CD4-positive, alpha-beta memory T cell (primary cell): ENCODE results near the gene ATP8A2. TPM values are rescaled to one million over a fixed set of nuclear protein-coding genes. Genes with fewer than 3 reads are reported as not detected.

ENCODE experiments used
- CTCF ChIA-PET: fragments of 350-600 bp; sonication (Branson Sonifier 250); formaldehyde crosslinking; loops from one replicate; lab custom pipeline; 2021; ENCODE audit warnings: inconsistent platforms; ENCODE audit not compliant: partially characterized antibody; lab: Charles Lee
- POLR2A ChIA-PET: fragments of 350-600 bp; sonication (Branson Sonifier 250); formaldehyde crosslinking; loops from one replicate; lab custom pipeline; 2021; ENCODE audit not compliant: partially characterized antibody; lab: Charles Lee
- DNase-seq, 5 donors: peaks; one replicate each; pipeline versions ENCODE4 v3.0.0 to v3.0.0-alpha.2; 2020 to 2022; ENCODE audit warnings: mixed read lengths in 1 of 5
- H3K27ac ChIP-seq: one replicate; pipeline ENCODE4 v1.7.0; 2013; ENCODE audit warnings: low read depth, low read length
- H3K27me3 ChIP-seq: 2 replicates; pipeline ENCODE4 v1.7.0; 2013; ENCODE audit warnings: mild to moderate bottlenecking, low read length, moderate library complexity; ENCODE audit not compliant: insufficient read depth
- H3K36me3 ChIP-seq: 2 replicates; pipeline ENCODE4 v1.7.0; 2013; ENCODE audit warnings: mild to moderate bottlenecking, low read length, moderate library complexity; ENCODE audit not compliant: insufficient read depth
- H3K4me1 ChIP-seq: 2 replicates; pipeline ENCODE4 v1.7.0; 2013; ENCODE audit warnings: mild to moderate bottlenecking, low read length, moderate library complexity; ENCODE audit not compliant: insufficient read depth
- H3K4me3 ChIP-seq, 2 donors: one replicate each; pipeline ENCODE4 v1.7.0; 2013; ENCODE audit warnings: low read length in 2 of 2, mild to moderate bottlenecking in 1 of 2
- H3K9me3 ChIP-seq, 2 donors: one replicate each; pipeline ENCODE4 v1.7.0; 2013; ENCODE audit warnings: low read length in 2 of 2, control low read depth in 1 of 2; ENCODE audit not compliant: control insufficient read depth in 1 of 2
- H3K27ac Mint-ChIP-seq, 7 donors: one replicate each; pipeline ENCODE4 v1.8.0; 2020 to 2021; ENCODE audit warnings: mixed read lengths in 7 of 7, mild to moderate bottlenecking in 6 of 7, inconsistent platforms in 3 of 7, moderate library complexity in 3 of 7
- H3K27me3 Mint-ChIP-seq, 2 donors: one replicate each; pipeline ENCODE4 v1.8.0; 2020 to 2021; ENCODE audit warnings: mixed read lengths in 2 of 2
- H3K36me3 Mint-ChIP-seq, 2 donors: one replicate each; pipeline ENCODE4 v1.8.0; 2020 to 2021; ENCODE audit warnings: mixed read lengths in 2 of 2, inconsistent platforms in 1 of 2, mild to moderate bottlenecking in 1 of 2
- H3K4me1 Mint-ChIP-seq, 4 donors: one replicate each; pipeline ENCODE4 v1.8.0; 2020 to 2021; ENCODE audit warnings: mixed read lengths in 4 of 4, mild to moderate bottlenecking in 1 of 4
- H3K4me3 Mint-ChIP-seq, 8 donors: one replicate each; pipeline ENCODE4 v1.8.0; 2020 to 2021; ENCODE audit warnings: mixed read lengths in 8 of 8, mild to moderate bottlenecking in 7 of 8, moderate library complexity in 6 of 8, inconsistent platforms in 3 of 8
- H3K9me3 Mint-ChIP-seq, 8 donors: one replicate each; pipeline ENCODE4 v1.8.0; 2020 to 2021; ENCODE audit warnings: mixed read lengths in 8 of 8, mild to moderate bottlenecking in 5 of 8, inconsistent platforms in 3 of 8, moderate library complexity in 1 of 8
- intact Hi-C: fragments of 100-400 bp; cut with micrococcal nuclease; formaldehyde crosslinking; loops from one replicate; pipeline ENCODE4 v1.15.1; 2023
- polyA plus RNA-seq, 2 donors: library from polyadenylated mRNA; unstranded; fragments of 300-500 nt; fragmentation: Illumina TruSeq; gene quantifications; one replicate each; pipeline ENCODE4 v1.2.3, GENCODE V29; 2021
- total RNA-seq, 2 experiments: library from RNA; stranded (reverse); gene quantifications; one replicate each; pipeline ENCODE4 v1.2.3, GENCODE V29; 2021

Gene ATP8A2
- total and polyA plus RNA-seq, 4 experiments from 2014 or later = 0.36 to 0.93 (median 0.67) TPM

DNA sequence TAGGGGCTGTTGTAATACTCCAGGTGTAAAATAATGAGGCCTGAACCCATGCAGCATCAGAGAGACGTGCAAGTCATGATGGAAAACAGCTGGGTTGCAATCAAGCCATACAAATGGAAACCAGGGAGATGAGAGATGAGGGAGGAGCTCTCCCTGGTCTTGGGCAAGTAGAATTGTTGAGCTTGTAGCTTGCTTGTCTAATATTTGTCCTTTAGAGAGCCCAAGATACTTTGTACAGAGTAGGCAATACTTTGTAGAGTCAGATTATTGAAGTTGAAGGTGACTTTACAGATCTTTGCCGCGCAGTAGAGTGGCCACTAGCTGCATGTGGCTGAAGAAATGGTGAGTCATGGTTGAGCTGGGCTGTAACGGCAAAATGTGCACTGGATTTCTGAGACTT is 8.3 kb downstream of the ATP8A2 start:
- no peaks in the 10 kb centered on the region for H3K36me3 ChIP-seq
- H3K27ac ChIP-seq = no peak overlapping the region
- Mint-ChIP-seq H3K9me3 (no peaks in the 10 kb centered on the region), H3K36me3 (no peaks in the 10 kb centered on the region), H3K4me1 (peaks cover 0 to 2% (median 1%) of the 10 kb centered on the region in 4 donors), H3K27me3 (peaks cover 20 to 26% of the 10 kb centered on the region in 2 donors), H3K4me3 (no peak overlapping the region), H3K27ac (no peak overlapping the region)
- no peak for DNase-seq
- H3K9me3 ChIP-seq = no peaks in the 10 kb centered on the region
- intact Hi-C loops = no loop called here
- H3K4me3 ChIP-seq = no peak overlapping the region
- ChIA-PET POLR2A (no interaction called here), CTCF (no interaction called here)
- H3K4me1 ChIP-seq = no peaks in the 10 kb centered on the region
- peaks cover 5% of the 10 kb centered on the region for H3K27me3 ChIP-seq

DNA sequence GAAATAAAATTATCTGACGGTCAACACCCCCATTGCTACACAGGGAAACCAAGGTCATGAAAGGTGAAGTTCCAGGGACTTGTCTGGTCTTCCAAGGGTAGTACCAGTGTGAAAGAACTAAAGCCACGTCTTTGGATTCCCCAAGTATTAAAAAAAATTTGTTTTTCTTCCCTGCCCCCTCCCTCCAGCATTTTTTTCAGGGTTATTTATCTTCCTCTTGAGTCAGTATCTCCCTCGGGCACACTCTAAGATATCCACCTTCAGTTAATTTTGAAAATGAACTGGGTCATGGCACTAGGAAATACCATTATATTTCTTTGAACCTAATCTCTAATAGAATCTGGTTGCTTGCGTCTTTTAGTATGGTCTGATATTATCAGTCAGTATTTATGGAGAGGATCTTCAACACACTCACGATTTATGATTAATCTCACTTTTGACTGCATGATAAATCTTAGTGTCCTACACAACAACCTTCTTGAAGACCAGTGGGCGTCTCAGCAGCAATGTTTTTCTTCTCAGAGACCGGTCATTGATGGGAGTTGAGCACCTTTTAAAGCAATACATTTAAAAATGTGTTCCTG is 9.1 kb downstream of the ATP8A2 start:
- no peak for DNase-seq
- Histone ChIP-seq H3K27ac (no peak overlapping the region), H3K4me3 (no peak overlapping the region), H3K4me1 (no peaks in the 10 kb centered on the region), H3K9me3 (no peaks in the 10 kb centered on the region), H3K27me3 (no peaks in the 10 kb centered on the region), H3K36me3 (no peaks in the 10 kb centered on the region)
- ChIA-PET CTCF (no interaction called here), POLR2A (no interaction called here)
- intact Hi-C loops = no loop called here
- H3K36me3 Mint-ChIP-seq = no peaks in the 10 kb centered on the region
- no peaks in the 10 kb centered on the region for H3K9me3 Mint-ChIP-seq
- no peak overlapping the region for H3K27ac Mint-ChIP-seq
- H3K27me3 Mint-ChIP-seq = peaks cover 18 to 24% of the 10 kb centered on the region in 2 donors
- peaks cover 0 to under 1% (median 0%) of the 10 kb centered on the region in 4 donors for H3K4me1 Mint-ChIP-seq
- H3K4me3 Mint-ChIP-seq = no peak overlapping the region

DNA sequence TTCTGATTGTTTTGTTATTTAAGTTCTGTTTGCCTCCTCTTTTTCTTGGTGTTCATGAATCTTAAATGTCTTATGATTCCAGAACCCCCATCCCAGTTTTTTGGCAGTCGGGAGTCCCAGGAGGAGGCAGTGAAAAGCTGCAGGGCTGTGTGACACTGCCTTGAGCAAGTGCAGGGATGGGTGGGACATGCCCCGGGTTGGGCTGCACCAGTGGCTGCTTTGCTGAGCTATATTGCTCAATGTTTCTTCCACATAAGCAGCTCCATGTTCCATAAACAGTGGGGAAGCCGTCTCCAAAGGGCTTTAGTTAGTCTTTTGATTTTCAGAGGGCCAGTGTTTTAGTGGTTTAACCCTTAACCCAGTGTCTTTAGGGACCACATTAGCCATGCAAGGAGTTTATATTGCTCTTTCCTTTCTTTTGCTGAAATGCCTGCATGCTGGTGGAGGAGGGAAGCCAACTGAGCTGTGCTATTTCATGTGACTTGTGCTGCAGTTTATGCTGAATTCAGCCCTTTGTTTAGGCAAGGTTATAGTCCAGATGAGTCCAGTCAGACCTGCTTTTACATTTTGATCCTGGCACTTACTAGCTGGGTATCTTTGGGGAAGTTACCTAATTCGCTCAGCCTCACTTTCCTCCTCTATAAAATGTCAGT is 13.1 kb downstream of the ATP8A2 start:
- Histone ChIP-seq H3K36me3 (no peaks in the 10 kb centered on the region), H3K9me3 (no peaks in the 10 kb centered on the region), H3K4me1 (no peaks in the 10 kb centered on the region), H3K27me3 (no peaks in the 10 kb centered on the region), H3K4me3 (no peak overlapping the region), H3K27ac (no peak overlapping the region)
- no peaks in the 10 kb centered on the region for H3K36me3 Mint-ChIP-seq
- intact Hi-C loops = no loop called here
- H3K27ac Mint-ChIP-seq = no peak overlapping the region
- peaks cover 26 to 33% of the 10 kb centered on the region in 2 donors for H3K27me3 Mint-ChIP-seq
- POLR2A ChIA-PET = no interaction called here
- no peak overlapping the region for H3K4me3 Mint-ChIP-seq
- DNase-seq = no peak
- no peaks in the 10 kb centered on the region for H3K4me1 Mint-ChIP-seq
- CTCF ChIA-PET = interaction anchor here (2.1 kb wide), 1 partner anchor 10 kb away, joined by 14 read pairs; no protein-coding TSS in a partner anchor
- peaks cover 0 to 4% (median 0%) of the 10 kb centered on the region in 8 donors for H3K9me3 Mint-ChIP-seq

DNA sequence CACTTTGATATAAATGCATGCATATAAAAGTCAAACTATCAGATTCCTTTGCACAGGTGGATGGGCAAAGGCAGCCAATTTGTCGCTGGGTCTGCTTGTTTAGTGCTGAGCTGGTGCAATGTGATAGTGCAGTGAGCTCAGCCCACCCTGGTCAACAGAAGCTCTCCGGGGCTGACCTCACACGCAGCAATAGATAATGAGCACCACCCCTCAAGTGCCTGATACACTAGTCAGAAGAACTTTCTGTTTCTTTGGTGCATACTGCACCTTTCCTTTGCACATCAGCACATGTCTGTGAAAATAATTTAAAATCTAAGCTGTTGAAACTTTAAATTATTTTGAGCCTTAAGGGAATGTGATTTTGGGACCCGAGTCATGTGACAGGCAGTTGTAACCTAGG is 20.2 kb downstream of the ATP8A2 start:
- no peaks in the 10 kb centered on the region for H3K4me1 ChIP-seq
- H3K27ac ChIP-seq = no peak overlapping the region
- H3K27me3 Mint-ChIP-seq = peaks cover 15 to 34% of the 10 kb centered on the region in 2 donors
- DNase-seq = no peak
- POLR2A ChIA-PET = no interaction called here
- H3K4me3 ChIP-seq = no peak overlapping the region
- intact Hi-C loops = no loop called here
- H3K9me3 Mint-ChIP-seq = peaks cover 0 to 5% (median 0%) of the 10 kb centered on the region in 8 donors
- H3K9me3 ChIP-seq = no peaks in the 10 kb centered on the region
- H3K27me3 ChIP-seq = no peaks in the 10 kb centered on the region
- CTCF ChIA-PET = no interaction called here
- H3K27ac Mint-ChIP-seq = no peak overlapping the region
- H3K4me3 Mint-ChIP-seq = no peak overlapping the region
- H3K4me1 Mint-ChIP-seq = no peaks in the 10 kb centered on the region
- no peaks in the 10 kb centered on the region for H3K36me3 Mint-ChIP-seq
- H3K36me3 ChIP-seq = no peaks in the 10 kb centered on the region

DNA sequence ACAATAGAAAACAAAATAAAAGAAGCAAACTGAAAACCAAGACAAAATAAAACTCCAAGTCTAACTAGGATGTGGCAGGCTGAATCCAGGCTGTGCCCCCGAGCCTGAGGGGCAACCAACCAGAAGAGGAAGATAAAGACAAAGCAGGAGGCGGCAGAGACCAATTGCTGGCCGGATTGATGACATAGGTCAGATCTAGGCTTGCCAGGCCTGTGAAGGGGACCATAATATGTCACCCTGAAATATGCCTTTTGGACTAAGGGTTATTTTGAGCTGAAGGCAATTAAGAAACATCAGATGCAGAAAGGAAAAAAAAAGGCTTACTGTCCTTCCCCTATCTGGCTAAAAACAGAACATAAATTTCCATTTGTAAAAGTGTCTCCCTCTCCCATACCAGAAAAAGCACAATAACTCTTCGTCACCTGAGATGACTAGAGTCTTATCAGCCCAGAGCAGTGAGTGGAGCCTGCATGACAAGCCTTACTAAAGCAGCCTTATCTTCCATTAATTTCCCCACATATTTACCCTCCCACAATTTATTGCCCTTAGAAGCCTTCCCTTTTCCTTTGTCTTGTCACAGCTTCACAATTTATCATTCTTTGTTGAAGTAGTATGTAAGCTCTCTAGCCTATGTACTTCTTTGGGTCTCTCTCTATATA is 22.8 kb downstream of the ATP8A2 start:
- Mint-ChIP-seq H3K4me1 (no peaks in the 10 kb centered on the region), H3K4me3 (no peak overlapping the region), H3K9me3 (peaks cover 0 to 4% (median 0%) of the 10 kb centered on the region in 8 donors), H3K27me3 (peaks cover 14 to 25% of the 10 kb centered on the region in 2 donors), H3K27ac (no peak overlapping the region), H3K36me3 (no peaks in the 10 kb centered on the region)
- ChIA-PET POLR2A (no interaction called here), CTCF (no interaction called here)
- no peak for DNase-seq
- H3K4me1 ChIP-seq = no peaks in the 10 kb centered on the region
- H3K4me3 ChIP-seq = no peak overlapping the region
- no peaks in the 10 kb centered on the region for H3K9me3 ChIP-seq
- intact Hi-C loops = no loop called here
- H3K27ac ChIP-seq = no peak overlapping the region
- no peaks in the 10 kb centered on the region for H3K27me3 ChIP-seq
- no peaks in the 10 kb centered on the region for H3K36me3 ChIP-seq

DNA sequence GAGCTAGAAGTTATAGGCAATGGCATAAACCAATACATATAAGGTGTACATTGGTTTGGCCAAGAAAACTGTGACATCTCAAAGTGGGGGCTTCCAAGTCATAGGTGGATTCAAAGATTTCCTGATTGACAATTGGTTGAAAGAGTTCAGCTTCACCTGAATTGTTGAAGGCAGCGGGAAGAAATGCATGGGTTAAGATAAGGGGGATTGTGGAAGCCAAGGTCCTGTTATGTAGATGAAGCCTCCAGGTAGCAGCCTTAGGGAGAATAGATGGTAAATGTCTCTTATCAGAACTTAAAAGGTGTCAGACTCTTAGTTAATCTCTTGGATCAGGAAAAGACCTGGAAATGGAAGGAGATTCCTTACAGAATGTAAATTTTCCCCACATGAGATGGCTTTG is 26.0 kb downstream of the ATP8A2 start:
- ChIA-PET CTCF (no interaction called here), POLR2A (no interaction called here)
- H3K27ac ChIP-seq = no peak overlapping the region
- Mint-ChIP-seq H3K36me3 (no peaks in the 10 kb centered on the region), H3K9me3 (peaks cover 0 to 4% (median 0%) of the 10 kb centered on the region in 8 donors), H3K27ac (no peak overlapping the region), H3K4me1 (no peaks in the 10 kb centered on the region), H3K4me3 (no peak overlapping the region), H3K27me3 (peaks cover 8 to 21% of the 10 kb centered on the region in 2 donors)
- intact Hi-C loops = no loop called here
- no peaks in the 10 kb centered on the region for H3K36me3 ChIP-seq
- H3K4me3 ChIP-seq = no peak overlapping the region
- H3K27me3 ChIP-seq = no peaks in the 10 kb centered on the region
- no peaks in the 10 kb centered on the region for H3K9me3 ChIP-seq
- DNase-seq = no peak
- H3K4me1 ChIP-seq = no peaks in the 10 kb centered on the region

DNA sequence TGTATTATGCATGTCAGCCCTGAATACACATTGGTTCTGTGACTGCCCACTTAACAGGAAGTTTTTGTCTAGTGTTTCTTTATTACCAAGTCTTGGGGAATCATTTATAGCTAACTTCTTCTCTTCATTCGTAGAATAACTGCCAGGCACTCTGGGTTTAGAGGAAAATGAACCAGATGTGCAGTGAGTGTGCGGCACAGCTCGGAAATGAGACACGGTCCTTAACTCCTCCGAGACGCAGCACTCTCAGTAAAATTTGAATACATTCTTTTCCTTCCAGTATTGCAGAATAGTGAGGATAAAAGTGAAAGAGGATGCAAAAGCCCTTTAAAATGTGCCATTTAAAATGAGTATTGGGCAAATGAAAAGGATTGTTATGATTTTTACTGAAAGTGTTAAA is 29.2 kb downstream of the ATP8A2 start:
- no peaks in the 10 kb centered on the region for H3K4me1 Mint-ChIP-seq
- DNase-seq = no peak
- ChIA-PET POLR2A (no interaction called here), CTCF (no interaction called here)
- no peaks in the 10 kb centered on the region for H3K27me3 ChIP-seq
- no peaks in the 10 kb centered on the region for H3K4me1 ChIP-seq
- no peak overlapping the region for H3K27ac Mint-ChIP-seq
- peaks cover 12 to 24% of the 10 kb centered on the region in 2 donors for H3K27me3 Mint-ChIP-seq
- H3K9me3 Mint-ChIP-seq = peaks cover 0 to 2% (median 0%) of the 10 kb centered on the region in 8 donors
- H3K4me3 Mint-ChIP-seq = no peak overlapping the region
- H3K4me3 ChIP-seq = no peak overlapping the region
- H3K27ac ChIP-seq = no peak overlapping the region
- intact Hi-C loops = no loop called here
- no peaks in the 10 kb centered on the region for H3K36me3 Mint-ChIP-seq
- no peaks in the 10 kb centered on the region for H3K36me3 ChIP-seq
- H3K9me3 ChIP-seq = no peaks in the 10 kb centered on the region
